Nephron (organoid): ENCODE results near the gene GRAMD2A.

Experiments used
- H3K27ac Mint-ChIP-seq, 3 experiments: 2 replicates each; pipeline ENCODE4 v1.8.0; 2020; ENCODE audit warnings: mixed read lengths in 3 of 3, mild to moderate bottlenecking in 2 of 3, moderate library complexity in 1 of 3
- H3K27me3 Mint-ChIP-seq: 2 replicates; pipeline ENCODE4 v1.8.0; 2021; ENCODE audit warnings: low read depth, mild to moderate bottlenecking, moderate library complexity, mixed read lengths
- H3K36me3 Mint-ChIP-seq: 2 replicates; pipeline ENCODE4 v1.8.0; 2020; ENCODE audit warnings: low read depth, mixed read lengths
- H3K4me1 Mint-ChIP-seq: 2 replicates; pipeline ENCODE4 v1.8.0; 2020; ENCODE audit warnings: mixed read lengths
- H3K4me3 Mint-ChIP-seq, 3 experiments: 2 replicates each; pipeline ENCODE4 v1.8.0; 2020; ENCODE audit warnings: mild to moderate bottlenecking in 3 of 3, mixed read lengths in 3 of 3, moderate library complexity in 2 of 3
- H3K9me3 Mint-ChIP-seq: 2 replicates; pipeline ENCODE4 v1.8.0; 2020; ENCODE audit warnings: mixed read lengths
- TF ChIP-seq, protein P1 (sequence below), 3 experiments: fragments of 200-600 bp; sonication (generic); IDR thresholded peaks; one replicate each; pipeline ENCODE4 v1.5.0; 2021; ENCODE audit warnings: antibody characterized with exemption in 3 of 3; ENCODE audit not compliant: unreplicated experiment in 3 of 3

Gene GRAMD2A

DNA sequence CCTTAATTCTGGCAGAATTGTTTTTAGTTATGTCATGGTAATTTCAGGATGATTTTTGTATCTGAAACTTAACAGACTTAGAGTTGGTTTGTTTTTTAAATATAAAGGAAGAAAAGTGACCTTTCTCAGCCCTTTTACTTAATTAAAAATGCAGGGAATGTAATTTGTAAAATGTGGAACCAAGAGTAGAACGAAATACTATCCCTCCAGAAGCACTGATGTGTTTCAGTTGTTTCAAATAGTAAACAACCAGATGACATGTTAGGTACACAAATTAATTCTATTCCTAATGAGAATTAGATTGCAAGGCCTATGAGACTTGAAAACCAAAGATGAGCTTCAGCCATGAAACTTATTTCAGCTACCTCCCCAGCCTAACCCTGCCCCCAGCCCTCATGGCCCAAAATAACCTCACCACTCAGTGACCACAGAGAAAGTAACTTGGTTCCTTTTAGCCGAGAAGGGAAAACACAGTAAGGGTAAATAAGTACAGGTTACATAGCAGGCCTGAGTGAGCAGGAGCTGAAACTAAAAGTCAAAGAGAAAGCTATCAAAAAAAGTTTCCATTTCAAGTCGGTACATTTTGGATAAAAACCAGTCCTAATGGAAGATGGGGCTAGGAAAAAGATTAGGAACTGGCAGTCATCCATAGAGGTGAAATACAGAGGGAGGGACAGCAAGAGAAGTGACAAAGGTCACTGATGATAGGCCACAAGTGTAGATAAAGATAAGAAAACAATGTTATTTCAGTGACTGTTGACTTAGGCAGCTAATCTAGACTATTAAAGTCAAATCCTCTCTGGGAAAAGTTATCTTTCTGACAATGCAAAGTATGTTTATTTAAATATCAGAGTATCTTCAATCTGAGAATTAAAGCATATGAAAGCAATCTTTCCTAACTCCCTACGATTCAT is 56.2 kb downstream of the GRAMD2A start:
- peaks cover 18% of the 10 kb centered on the region for H3K4me1 Mint-ChIP-seq

DNA sequence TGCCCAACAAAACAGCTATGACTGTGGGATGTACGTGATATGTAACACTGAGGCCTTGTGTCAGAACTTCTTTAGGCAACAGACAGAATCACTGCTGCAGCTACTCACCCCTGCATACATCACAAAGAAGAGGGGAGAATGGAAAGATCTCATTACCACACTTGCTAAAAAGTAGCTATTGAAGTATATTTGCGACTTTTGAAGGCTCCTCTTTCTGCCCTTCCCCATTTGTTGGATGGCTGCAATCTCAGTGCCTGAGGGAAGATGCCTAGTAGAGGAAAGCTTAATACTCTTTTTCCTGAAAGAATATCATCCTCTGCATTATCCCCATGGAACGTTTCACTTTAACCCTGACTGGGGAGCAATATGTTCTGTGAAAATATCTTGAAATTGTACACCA is 57.5 kb downstream of the GRAMD2A start:
- H3K9me3 Mint-ChIP-seq, result no peaks in the 10 kb centered on the region
- H3K27me3 Mint-ChIP-seq, result no peaks in the 10 kb centered on the region
- peaks cover 28% of the 10 kb centered on the region for H3K4me1 Mint-ChIP-seq
- peaks cover 5% of the 10 kb centered on the region for H3K36me3 Mint-ChIP-seq
- no peak overlapping the region for H3K4me3 Mint-ChIP-seq
- TF ChIP-seq, protein P1, sequence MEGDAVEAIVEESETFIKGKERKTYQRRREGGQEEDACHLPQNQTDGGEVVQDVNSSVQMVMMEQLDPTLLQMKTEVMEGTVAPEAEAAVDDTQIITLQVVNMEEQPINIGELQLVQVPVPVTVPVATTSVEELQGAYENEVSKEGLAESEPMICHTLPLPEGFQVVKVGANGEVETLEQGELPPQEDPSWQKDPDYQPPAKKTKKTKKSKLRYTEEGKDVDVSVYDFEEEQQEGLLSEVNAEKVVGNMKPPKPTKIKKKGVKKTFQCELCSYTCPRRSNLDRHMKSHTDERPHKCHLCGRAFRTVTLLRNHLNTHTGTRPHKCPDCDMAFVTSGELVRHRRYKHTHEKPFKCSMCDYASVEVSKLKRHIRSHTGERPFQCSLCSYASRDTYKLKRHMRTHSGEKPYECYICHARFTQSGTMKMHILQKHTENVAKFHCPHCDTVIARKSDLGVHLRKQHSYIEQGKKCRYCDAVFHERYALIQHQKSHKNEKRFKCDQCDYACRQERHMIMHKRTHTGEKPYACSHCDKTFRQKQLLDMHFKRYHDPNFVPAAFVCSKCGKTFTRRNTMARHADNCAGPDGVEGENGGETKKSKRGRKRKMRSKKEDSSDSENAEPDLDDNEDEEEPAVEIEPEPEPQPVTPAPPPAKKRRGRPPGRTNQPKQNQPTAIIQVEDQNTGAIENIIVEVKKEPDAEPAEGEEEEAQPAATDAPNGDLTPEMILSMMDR (IDR thresholded peaks at IDR 0.05; ENCODE audit: unreplicated experiment in 3 of 3), result no peak
- H3K27ac Mint-ChIP-seq, result peak overlapping the region in 2 of 3 experiments; percentile 54 to 66

More for the DNA sequence above, 56.2 kb downstream of the GRAMD2A start:
- no peaks in the 10 kb centered on the region for H3K9me3 Mint-ChIP-seq
- no peaks in the 10 kb centered on the region for H3K27me3 Mint-ChIP-seq
- TF ChIP-seq, protein P1 (IDR thresholded peaks at IDR 0.05; ENCODE audit: unreplicated experiment in 3 of 3), result no peak
- no peak overlapping the region for H3K4me3 Mint-ChIP-seq
- H3K27ac Mint-ChIP-seq, result peak overlapping the region; percentile 64 to 66 (median 66)
- H3K36me3 Mint-ChIP-seq, result peaks cover 5% of the 10 kb centered on the region

- Mint-ChIP-seq H3K27ac (no peak overlapping the region), H3K4me3 (no peak overlapping the region), H3K36me3 (peaks cover 5% of the 10 kb centered on the region), H3K9me3 (no peaks in the 10 kb centered on the region), H3K27me3 (no peaks in the 10 kb centered on the region), H3K4me1 (peaks cover 28% of the 10 kb centered on the region)
- TF ChIP-seq, protein P1 (IDR thresholded peaks at IDR 0.05; ENCODE audit: unreplicated experiment in 3 of 3), result no peak
Observed at GRCh38 chr15:72139667-72140066, 57.9 kb downstream of the GRAMD2A start.

DNA sequence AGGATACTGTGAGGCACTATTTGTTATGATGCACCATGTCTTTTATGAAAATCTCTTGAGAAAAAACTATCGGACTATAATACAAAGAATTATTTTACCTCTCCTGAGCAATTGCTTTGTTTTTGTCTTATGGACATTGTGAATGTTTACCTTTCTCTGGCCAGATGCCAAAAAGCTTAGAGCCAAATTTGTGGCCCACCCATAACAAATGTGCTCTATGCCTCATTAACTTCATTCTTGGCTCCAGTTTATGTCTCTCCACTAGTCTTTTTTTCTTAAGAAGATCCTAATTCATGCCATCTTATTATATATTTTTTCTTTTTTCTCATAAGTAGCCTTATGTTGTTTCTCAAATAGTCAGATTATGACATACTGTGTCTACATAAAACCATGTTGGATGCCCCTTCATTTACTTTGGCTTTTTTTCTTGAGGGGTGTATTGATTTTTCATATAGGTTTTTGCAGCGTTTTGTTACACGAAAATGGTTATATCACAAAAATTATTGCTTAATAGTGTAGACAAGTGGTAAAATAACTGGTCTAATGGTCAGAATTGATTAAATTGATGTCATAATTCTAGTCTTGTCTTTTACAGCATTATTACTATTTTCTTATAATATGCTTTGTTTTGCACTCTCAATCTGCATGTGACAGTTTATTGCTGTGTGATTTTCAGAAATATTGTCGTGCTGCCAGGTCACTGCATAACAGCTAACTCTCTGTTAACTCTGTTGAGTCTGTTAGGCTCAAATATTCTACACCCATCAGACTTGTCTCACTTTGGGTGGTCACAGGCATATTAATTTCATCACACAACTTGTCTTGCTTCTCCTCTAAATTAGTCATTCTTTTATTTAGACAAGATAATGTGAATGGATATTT is 61.2 kb downstream of the GRAMD2A start:
- Mint-ChIP-seq H3K4me3 (no peak overlapping the region), H3K27me3 (no peaks in the 10 kb centered on the region), H3K4me1 (peaks cover 24% of the 10 kb centered on the region), H3K9me3 (no peaks in the 10 kb centered on the region), H3K36me3 (peaks cover 5% of the 10 kb centered on the region), H3K27ac (peak overlapping the region; percentile 35 to 76 (median 54))
- TF ChIP-seq, protein P1 (IDR thresholded peaks at IDR 0.05; ENCODE audit: unreplicated experiment in 3 of 3), result no peak

DNA sequence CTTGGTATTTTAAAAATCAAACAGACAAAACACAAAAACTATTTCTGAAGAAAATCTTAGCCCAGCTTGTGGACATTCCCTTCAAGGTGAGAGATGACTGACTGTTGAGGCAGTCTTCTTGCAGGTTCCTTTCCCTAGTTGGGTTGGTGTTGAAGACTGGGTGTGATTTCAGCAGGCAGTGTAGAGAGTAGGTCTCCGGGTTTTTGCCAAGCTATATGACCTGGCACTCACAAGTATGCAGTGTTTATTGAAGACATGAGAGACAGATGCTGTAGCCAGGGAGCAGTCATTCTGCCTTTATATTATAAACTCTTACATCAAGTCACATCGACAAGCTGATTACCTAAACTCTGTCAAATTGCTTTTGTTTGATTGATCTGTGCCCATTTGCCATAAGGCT is 61.9 kb downstream of the GRAMD2A start:
- Mint-ChIP-seq H3K9me3 (no peaks in the 10 kb centered on the region), H3K27me3 (no peaks in the 10 kb centered on the region), H3K36me3 (peaks cover 5% of the 10 kb centered on the region), H3K4me1 (peaks cover 17% of the 10 kb centered on the region), H3K4me3 (no peak overlapping the region), H3K27ac (peak overlapping the region; percentile 35 to 76 (median 54))
- TF ChIP-seq, protein P1 (IDR thresholded peaks at IDR 0.05; ENCODE audit: unreplicated experiment in 3 of 3), result no peak
